Heart left ventricle (tissue), 16 donors: ENCODE measurements around the gene ADI1. TPM values are rescaled to one million over a fixed set of nuclear protein-coding genes. Genes with fewer than 3 reads are reported as not detected.
A peak's percentile ranks its signal among the peaks of the same experiment; 100 is the strongest.

Source experiments
- ATAC-seq, 4 donors: fragments of 200-7000 bp; cut with Tn5 transposase; one replicate each; pipeline ENCODE4 v1.9.1; 2020 to 2022; ENCODE audit warnings: moderate library complexity in 4 of 4, mild to moderate bottlenecking in 3 of 4, moderate number of reproducible peaks in 1 of 4
- DNase-seq, 5 donors: peaks; one replicate each; pipeline ENCODE4 v3.0.0-alpha.2; 2020
- H3K27ac ChIP-seq, 12 donors: fragments of 200-600 bp; sonication (generic) in 4 of 12; one replicate each; pipeline versions ENCODE4 v1.5.0 to v1.8.0; 2016 to 2022; ENCODE audit warnings: mild to moderate bottlenecking in 2 of 12
- H3K27me3 ChIP-seq, 9 donors: fragments of 200-600 bp; sonication (generic) in 2 of 9; one replicate each; pipeline versions ENCODE4 v1.5.1 to v1.8.0; 2016 to 2022; ENCODE audit warnings: mild to moderate bottlenecking in 3 of 9
- H3K36me3 ChIP-seq, 9 donors: fragments of 200-600 bp; sonication (generic) in 2 of 9; one replicate each; pipeline versions ENCODE4 v1.5.0 to v1.8.0; 2018 to 2022; ENCODE audit warnings: mild to moderate bottlenecking in 2 of 9
- H3K4me1 ChIP-seq, 12 donors: fragments of 200-600 bp; sonication (generic) in 4 of 12; one replicate each; pipeline versions ENCODE4 v1.5.0 to v1.8.0; 2016 to 2022; ENCODE audit warnings: mild to moderate bottlenecking in 3 of 12
- H3K4me3 ChIP-seq, 12 donors: fragments of 200-600 bp; sonication (generic) in 4 of 12; one replicate each; pipeline versions ENCODE4 v1.5.0 to v1.8.0; 2017 to 2022; ENCODE audit warnings: mild to moderate bottlenecking in 9 of 12, moderate library complexity in 4 of 12
- H3K9me3 ChIP-seq, 12 donors: fragments of 200-600 bp; sonication (generic) in 4 of 12; one replicate each; pipeline versions ENCODE4 v1.5.0 to v1.8.0; 2016 to 2022; ENCODE audit warnings: mild to moderate bottlenecking in 1 of 12
- CTCF ChIP-seq, 12 donors: fragments of 200-600 bp; sonication (generic) in 4 of 12; IDR thresholded peaks; one replicate each; pipeline versions ENCODE4 v1.5.0 to v1.8.0; 2018 to 2022; ENCODE audit warnings: antibody characterized with exemption in 12 of 12, mild to moderate bottlenecking in 5 of 12
- POLR2A ChIP-seq, 2 donors: fragments of 450-650 bp; IDR thresholded peaks; one replicate each; pipeline ENCODE4 v1.6.1; 2017; ENCODE audit warnings: antibody characterized with exemption in 2 of 2, mild to moderate bottlenecking in 2 of 2, moderate library complexity in 2 of 2
- WGBS, 4 donors: extraction: QIAGEN DNeasy Blood & Tissue Kit in 2 of 4; methylation state at CpG; one replicate each; pipeline versions ENCODE4 v1.1.5 to v1.1.7; 2013 to 2018; 5-methylcytosine and 5-hydroxymethylcytosine counted together
- intact Hi-C, 10 donors: fragments of 100-400 bp; cut with DNase I; formaldehyde crosslinking; loops; one replicate each; pipeline versions ENCODE4 v1.11.1 to v1.14.2; 2022
- polyA plus RNA-seq, 2 donors: library from polyadenylated mRNA; stranded (reverse); fragments of 200-250 nt; gene quantifications; one replicate each; pipeline ENCODE4 v1.2.3, GENCODE V29; 2013
- total RNA-seq, 9 donors: library from RNA; depleted of rRNA in 2 of 9; stranded (reverse); fragments of >200 nt in 2 of 9; fragmentation: NEBNext Ultra II Directional in 3 of 9; extraction: Animal tissue kit (Norgen Biotek cat#: 25700) in 3 of 9; gene quantifications; one replicate each; pipeline versions ENCODE4 v1.1.0 to v1.2.4, GENCODE V29; 2016 to 2023
- donor health status: ischemic (EF 13 %, LVEDD 7.1; RV severe dilation, severe dysfunction).
- donor health status: healthy with polysubstance abuse.
- donor health status: DM: no; HTN: yes; CAD: no.
- donor health status: DM: no; HTN: no; CAD: no.
- donor health status: ischemic (EF 25% LVEDD 6.9; RV normal size, moderate dysfunction).
- donor health status: ischemic (EF 25% LVEDD 5.7; RV mildly dilated, moderate dysfunction).
- donor health status: healthy.
- donor health status: DM: yes; HTN: yes; CAD: no.
- donor health status: ischemic (EF 35%, LVEDD 5.7; RV mildly dilated, moderate dysfunction).
- donor health status: nonischemic (EF 11% LVEDD 7.7; RV severe dilation, severe dysfunction).
- donor health status: DM: yes; HTN: yes; CAD: no.
- donor health status: PGD.
- donor health status: ischemic (EF 29% LVEDD 5.4; RV normal size, mild dysfunction).
- donor health status: nonischemic (EF 23%, LVEDD 6.1; RV moderate dilation, normal function).

Gene ADI1
- total and polyA plus RNA-seq, 11 donors = 69.2 to 200 (median 166) TPM

- Histone ChIP-seq H3K4me3 (no peak overlapping the region), H3K27me3 (no peaks in the 10 kb centered on the region), H3K36me3 (peaks cover 0 to 90% (median 62%) of the 10 kb centered on the region in 9 donors), H3K27ac (no peak overlapping the region), H3K9me3 (no peaks in the 10 kb centered on the region), H3K4me1 (peaks cover 0 to 15% (median 5%) of the 10 kb centered on the region in 12 donors)
- ATAC-seq = no peak
- intact Hi-C loops = no loop called here
- WGBS, 4 donors = 57 to 81% (median 66%) methylated on average over 5 of the region's 5 CpGs
- TF ChIP-seq POLR2A (IDR thresholded peaks at IDR 0.05) (no peak), CTCF (IDR thresholded peaks at IDR 0.05) (no peak)
- no peak for DNase-seq
Observed at GRCh38 chr2:3476985-3477327, 42.4 kb downstream of the ADI1 start.

GRCh38 chr2:3476321-3476984, 42.9 kb downstream of the ADI1 start:
- Histone ChIP-seq H3K9me3 (no peaks in the 10 kb centered on the region), H3K27me3 (no peaks in the 10 kb centered on the region), H3K4me3 (no peak overlapping the region), H3K4me1 (peaks cover 0 to 20% (median 10%) of the 10 kb centered on the region in 12 donors), H3K27ac (no peak overlapping the region), H3K36me3 (peaks cover 0 to 90% (median 64%) of the 10 kb centered on the region in 9 donors)
- intact Hi-C loops = no loop called here
- ATAC-seq (no peak), DNase-seq (no peak)
- 74 to 79% (median 78%) methylated on average over 11 to 14 of the region's 14 CpGs for WGBS, 4 donors
- TF ChIP-seq POLR2A (IDR thresholded peaks at IDR 0.05) = no peak
- TF ChIP-seq CTCF (IDR thresholded peaks at IDR 0.05) = no peak

GRCh38 chr2:3475771-3476170, 43.6 kb downstream of the ADI1 start:
- no peak for TF ChIP-seq POLR2A (IDR thresholded peaks at IDR 0.05)
- TF ChIP-seq CTCF (IDR thresholded peaks at IDR 0.05) = no peak
- Histone ChIP-seq H3K27me3 (no peaks in the 10 kb centered on the region), H3K27ac (no peak overlapping the region), H3K4me1 (peaks cover 2 to 27% (median 16%) of the 10 kb centered on the region in 12 donors), H3K36me3 (peaks cover 0 to 91% (median 68%) of the 10 kb centered on the region in 9 donors), H3K9me3 (no peaks in the 10 kb centered on the region), H3K4me3 (no peak overlapping the region)
- intact Hi-C loops = no loop called here
- DNase-seq (no peak), ATAC-seq (no peak)
- 87 to 95% (median 90%) methylated on average over 26 to 28 of the region's 28 CpGs for WGBS, 4 donors

GRCh38 chr2:3472966-3473365, 46.4 kb downstream of the ADI1 start:
- Histone ChIP-seq H3K27me3 (no peaks in the 10 kb centered on the region), H3K36me3 (peaks cover 0 to 92% (median 54%) of the 10 kb centered on the region in 9 donors), H3K4me3 (no peak overlapping the region), H3K4me1 (peaks cover 9 to 51% (median 33%) of the 10 kb centered on the region in 12 donors), H3K9me3 (no peaks in the 10 kb centered on the region), H3K27ac (peak overlapping the region in 10 of 12 donors; percentile 13 to 95 (median 84))
- DNase-seq (no peak), ATAC-seq (no peak)
- TF ChIP-seq CTCF (IDR thresholded peaks at IDR 0.05) (no peak), POLR2A (IDR thresholded peaks at IDR 0.05) (no peak)
- WGBS, 4 donors = 57 to 67% (median 65%) methylated on average over 10 of the region's 10 CpGs
- intact Hi-C loops = loop anchor here in 2 of 10 donors (5.0 kb wide), 2 partner anchors 39 to 49 kb away; no protein-coding TSS in a partner anchor
